Measurements from ENCODE around the gene BMI1.

The BMI1 gene
- long read RNA-seq, transcript BMI1-201 (10 exons, 3,428 nt) = major isoform, 12 of 13 reads
- long read RNA-seq, partial matches to known transcripts = 1 of 13 reads
- long read RNA-seq, other reads (novel, unspliced or antisense) = 0 of 13 reads

GRCh38 chr10:22320591-22321155, at the start of gene BMI1:
Gene BMI1, plus strand, starts transcription at chr10:22321099. Its CDS starts 5,351 bp downstream, at chr10:22326450.
- Histone ChIP-seq H3K27ac (replicated peaks) (peak within 1 kb of the TSS; percentile 80), H3K4me3 (replicated peaks; ENCODE audit: insufficient read depth, low read length) (peak within 1 kb of the TSS; percentile 50), H3K27me3 (ENCODE audit: insufficient read depth, poor library complexity, severe bottlenecking) (peaks cover 5% of the 10 kb centered on the region)
- peak in 1 of 2 experiments; percentile 45 for DNase-seq (ENCODE audit: low read depth in 1 of 2, low spot score in 1 of 2)
- TF ChIP-seq POLR2AphosphoS5 (IDR thresholded peaks at IDR 0.05; ENCODE audit: low read depth) (no peak), CTCF (IDR thresholded peaks at IDR 0.05; ENCODE audit: insufficient read depth, low read length) (no peak), REST (IDR thresholded peaks at IDR 0.05; ENCODE audit: insufficient replicate concordance, low read depth) (no peak), GABPA (IDR thresholded peaks at IDR 0.05; ENCODE audit: low read depth) (no peak), SPI1 (IDR thresholded peaks at IDR 0.05; ENCODE audit: borderline replicate concordance, low read depth) (no peak)

- no peak for TF ChIP-seq CTCF (IDR thresholded peaks at IDR 0.05; ENCODE audit: insufficient read depth, low read length)
- Histone ChIP-seq H3K27me3 (ENCODE audit: insufficient read depth, poor library complexity, severe bottlenecking) (no peaks in the 10 kb centered on the region), H3K27ac (replicated peaks) (no peak overlapping the region), H3K4me3 (replicated peaks; ENCODE audit: insufficient read depth, low read length) (no peak overlapping the region)
- DNase-seq (ENCODE audit: low read depth in 1 of 2, low spot score in 1 of 2) = no peak
These were observed 49.1 kb upstream of the BMI1 start for GRCh38 chr10:22271786-22272185.

GRCh38 chr10:22278441-22278782, 42.5 kb upstream of the BMI1 start:
- TF ChIP-seq SPI1 (IDR thresholded peaks at IDR 0.05; ENCODE audit: borderline replicate concordance, low read depth) (no peak), REST (IDR thresholded peaks at IDR 0.05; ENCODE audit: insufficient replicate concordance, low read depth) (no peak), CTCF (IDR thresholded peaks at IDR 0.05; ENCODE audit: insufficient read depth, low read length) (no peak), GABPA (IDR thresholded peaks at IDR 0.05; ENCODE audit: low read depth) (no peak), POLR2AphosphoS5 (IDR thresholded peaks at IDR 0.05; ENCODE audit: low read depth) (no peak)
- H3K27me3 ChIP-seq (ENCODE audit: insufficient read depth, poor library complexity, severe bottlenecking) = no peaks in the 10 kb centered on the region
- H3K4me3 ChIP-seq (replicated peaks; ENCODE audit: insufficient read depth, low read length) = no peak overlapping the region
- H3K27ac ChIP-seq (replicated peaks) = no peak overlapping the region
- no peak for DNase-seq (ENCODE audit: low read depth in 1 of 2, low spot score in 1 of 2)

GRCh38 chr10:22280078-22280477, 40.8 kb upstream of the BMI1 start:
- no peak for DNase-seq (ENCODE audit: low read depth in 1 of 2, low spot score in 1 of 2)
- H3K27me3 ChIP-seq (ENCODE audit: insufficient read depth, poor library complexity, severe bottlenecking) = no peaks in the 10 kb centered on the region
- no peak overlapping the region for H3K27ac ChIP-seq (replicated peaks)
- no peak overlapping the region for H3K4me3 ChIP-seq (replicated peaks; ENCODE audit: insufficient read depth, low read length)
- TF ChIP-seq GABPA (IDR thresholded peaks at IDR 0.05; ENCODE audit: low read depth) (no peak), REST (IDR thresholded peaks at IDR 0.05; ENCODE audit: insufficient replicate concordance, low read depth) (no peak), CTCF (IDR thresholded peaks at IDR 0.05; ENCODE audit: insufficient read depth, low read length) (no peak), POLR2AphosphoS5 (IDR thresholded peaks at IDR 0.05; ENCODE audit: low read depth) (no peak), SPI1 (IDR thresholded peaks at IDR 0.05; ENCODE audit: borderline replicate concordance, low read depth) (no peak)

All from HL-60 (cell line).